GM12874 (cell line): ENCODE measurements around the gene MAP2K5.

Experiments
- CTCF ChIP-seq: IDR thresholded peaks from 2 replicates; pipeline ENCODE4 v1.5.1; 2011; ENCODE audit warnings: low read depth, mild to moderate bottlenecking, control low read depth, low read length, moderate library complexity; ENCODE audit not compliant: insufficient read depth

Gene MAP2K5

DNA sequence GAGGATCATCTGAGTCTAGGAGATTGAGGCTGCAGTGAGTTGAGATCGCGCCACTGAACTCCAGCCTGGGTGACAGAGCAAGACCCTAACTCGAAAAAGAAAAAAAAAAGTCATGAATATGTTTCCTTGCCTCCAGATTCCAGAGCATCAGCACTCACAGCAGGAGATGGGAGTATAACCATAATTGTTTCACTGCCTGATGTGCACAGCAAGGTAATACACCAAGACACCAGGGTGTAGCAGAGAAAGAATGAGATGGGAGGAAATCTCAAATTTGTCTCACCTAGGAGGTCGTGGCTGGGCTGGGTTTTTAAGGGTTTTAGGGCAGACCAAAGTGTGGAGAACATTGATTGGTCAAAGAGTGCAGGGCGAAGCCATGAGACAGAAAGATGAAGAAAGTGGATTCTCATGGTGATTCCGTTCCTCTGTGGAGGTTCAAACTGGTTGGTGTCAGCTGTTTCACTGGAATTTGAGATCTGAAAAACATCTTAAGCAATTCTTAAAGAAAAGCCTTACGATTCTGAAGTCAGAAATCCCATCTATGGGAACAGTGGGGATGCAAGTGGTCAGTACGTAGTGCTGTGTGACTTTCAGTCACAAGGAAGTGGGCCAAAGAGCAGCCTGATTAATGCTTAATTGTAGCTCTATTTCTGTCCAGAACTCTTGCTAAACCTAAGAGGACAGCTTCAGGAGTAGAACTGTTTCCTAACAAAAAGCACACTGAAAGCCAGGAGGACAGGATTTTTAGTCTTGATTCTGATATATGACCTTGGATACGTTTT is 29.4 kb upstream of the MAP2K5 start:
- no peak for TF ChIP-seq CTCF

- no peak for TF ChIP-seq CTCF
Measured at GRCh38 chr15:67515090-67515489, 27.4 kb upstream of the MAP2K5 start.

DNA sequence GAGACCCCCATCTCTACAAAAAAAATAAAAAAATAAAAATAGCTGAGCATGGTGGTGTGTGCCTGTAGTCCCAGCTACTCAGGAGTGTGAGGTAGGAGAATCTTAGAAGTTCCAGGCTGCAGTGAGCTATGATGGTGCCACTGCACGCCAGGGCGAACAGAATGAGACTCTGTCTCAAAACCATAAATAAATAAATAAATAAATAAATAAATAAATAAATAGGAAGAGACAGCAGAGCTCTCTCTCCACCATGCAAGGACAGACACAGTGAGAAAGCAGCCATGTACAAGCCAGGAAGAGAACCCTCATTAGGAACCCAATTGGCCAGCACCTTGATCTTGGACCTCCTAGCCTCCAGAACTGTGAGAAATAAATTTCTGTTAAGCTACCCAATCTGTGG is 26.9 kb upstream of the MAP2K5 start:
- TF ChIP-seq CTCF: no peak

DNA sequence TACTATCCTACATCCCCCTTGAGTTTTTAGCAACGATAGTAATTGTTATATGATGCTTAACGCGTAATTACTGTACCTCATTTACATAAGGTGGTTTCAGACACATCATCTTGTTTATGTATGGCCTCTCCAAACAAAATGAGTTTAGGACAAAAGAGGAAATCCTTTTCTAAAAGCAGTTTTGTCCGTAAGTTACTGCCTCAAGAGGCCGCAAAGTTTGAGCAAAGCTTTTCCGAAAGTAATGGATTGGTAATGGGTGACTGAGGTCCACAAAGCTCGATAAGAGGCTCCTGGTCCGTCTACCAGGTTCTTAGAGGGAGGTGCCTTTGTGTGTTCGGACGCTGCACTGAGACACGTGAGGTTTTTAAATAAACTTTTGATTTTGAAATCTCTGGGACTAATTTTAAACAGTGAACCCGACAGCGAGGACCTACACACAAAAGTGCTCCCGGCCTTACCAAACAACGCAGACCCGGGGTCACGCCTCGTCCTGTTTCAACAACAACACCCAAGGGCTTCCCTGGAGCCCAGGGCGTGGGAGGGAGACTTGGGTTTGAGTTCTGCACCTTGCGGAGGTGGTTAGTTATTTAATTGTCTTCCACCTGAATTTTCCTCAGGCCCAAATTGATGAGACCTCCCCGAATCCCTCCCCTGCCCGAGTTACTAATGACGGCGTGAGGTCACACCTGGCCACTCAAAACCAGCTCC is 22.0 kb upstream of the MAP2K5 start:
- no peak for TF ChIP-seq CTCF

DNA sequence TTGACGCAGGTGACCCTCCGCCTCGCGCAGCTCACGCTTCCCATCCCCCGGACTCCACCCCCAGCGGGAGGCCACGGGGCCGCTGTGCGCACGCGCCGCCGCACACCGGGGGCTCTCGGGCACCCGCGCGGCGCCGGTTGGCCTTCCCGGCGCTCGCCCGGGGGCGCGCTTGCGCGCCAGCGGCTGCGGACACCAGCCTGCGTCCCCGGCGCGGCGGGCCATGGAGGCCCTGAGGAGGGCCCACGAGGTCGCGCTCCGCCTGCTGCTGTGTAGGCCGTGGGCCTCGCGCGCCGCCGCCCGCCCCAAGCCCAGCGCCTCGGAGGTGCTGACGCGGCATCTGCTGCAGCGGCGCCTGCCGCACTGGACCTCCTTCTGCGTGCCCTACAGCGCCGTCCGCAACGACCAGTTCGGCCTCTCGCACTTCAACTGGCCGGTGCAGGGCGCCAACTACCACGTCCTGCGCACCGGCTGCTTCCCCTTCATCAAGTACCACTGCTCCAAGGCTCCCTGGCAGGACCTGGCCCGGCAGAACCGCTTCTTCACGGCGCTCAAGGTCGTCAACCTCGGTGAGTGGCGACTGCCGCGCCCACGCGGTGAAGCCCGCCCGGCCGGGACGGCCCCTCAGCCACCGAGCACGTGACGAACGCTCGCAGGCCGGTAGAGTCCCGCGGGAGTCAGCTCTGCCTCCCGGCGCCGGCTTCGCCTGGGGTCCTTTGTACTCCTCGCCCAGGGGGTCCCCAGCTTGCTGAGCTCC is 21.3 kb upstream of the MAP2K5 start, which contains the start of gene C15orf61:
C15orf61 (plus strand) TSS at position 103 of the 754 bp plus-strand sequence; CDS start at position 221, 118 bp downstream.
- TF ChIP-seq CTCF: 0 out of 2 replicates have a peak, but pooled peaks have one; percentile 13

DNA sequence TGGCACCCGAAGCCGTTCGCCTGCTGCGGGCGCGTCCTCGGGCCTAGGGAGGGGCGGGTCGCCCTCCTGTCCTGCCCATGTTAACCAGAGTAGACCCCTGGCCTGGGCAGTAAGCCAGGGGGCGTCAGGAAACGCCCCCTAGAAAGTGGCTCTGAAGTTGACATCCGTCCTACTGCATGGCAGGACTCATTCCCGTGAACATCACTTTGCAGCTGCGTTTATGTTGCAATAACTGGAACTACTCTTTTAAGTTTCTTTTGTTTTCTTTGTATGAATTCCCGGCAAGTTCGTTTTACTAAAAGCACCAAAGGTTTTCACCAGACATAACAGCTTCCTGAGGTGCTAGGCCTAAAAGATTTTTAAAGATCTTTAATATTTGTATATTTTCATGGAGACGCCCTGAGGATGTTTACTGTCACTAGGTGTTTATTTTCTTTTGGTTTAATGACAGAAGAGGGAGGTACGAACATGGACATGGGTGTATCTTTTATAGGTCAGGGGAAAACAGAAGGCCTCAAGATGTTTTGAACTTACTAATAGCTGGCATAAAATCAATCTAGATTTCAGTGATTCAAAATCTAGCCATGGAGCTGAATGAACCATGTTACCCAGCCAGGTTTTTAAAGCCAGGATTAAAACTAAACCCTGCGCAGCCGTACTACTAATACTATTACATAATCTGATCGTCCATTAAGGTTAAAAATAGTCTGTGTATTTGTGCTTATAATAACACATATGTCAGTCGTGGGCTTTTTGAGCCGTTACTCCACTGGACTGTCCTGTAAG is 20.5 kb upstream of the MAP2K5 start:
- TF ChIP-seq CTCF: no peak
